HG03457 (cell line): ENCODE measurements around the gene BCL2L1.
A peak's percentile ranks its signal among the peaks of the same experiment; 100 is the strongest.

ENCODE experiments used
- ATAC-seq: cut with Tn5 transposase; IDR thresholded peaks from one replicate; pipeline ENCODE4 v1.9.1; 2021; ENCODE audit warnings: moderate number of reproducible peaks; ENCODE audit not compliant: unreplicated experiment

BCL2L1 gene

GRCh38 chr20:31710423-31711108, 12.1 kb downstream of the BCL2L1 start:
- ATAC-seq: no peak

GRCh38 chr20:31709939-31710338, 12.7 kb downstream of the BCL2L1 start:
- no peak for ATAC-seq

- ATAC-seq: no peak
These were observed 13.7 kb downstream of the BCL2L1 start for GRCh38 chr20:31708736-31709534.

- ATAC-seq: no peak
These were observed 14.5 kb downstream of the BCL2L1 start for GRCh38 chr20:31707994-31708735.

GRCh38 chr20:31707258-31707615, 15.4 kb downstream of the BCL2L1 start:
- no peak for ATAC-seq

GRCh38 chr20:31706607-31707257, 15.9 kb downstream of the BCL2L1 start:
- ATAC-seq: no peak

GRCh38 chr20:31705598-31706597, 16.8 kb downstream of the BCL2L1 start:
- peak; percentile 82 for ATAC-seq

GRCh38 chr20:31705191-31705590, 17.5 kb downstream of the BCL2L1 start:
- no peak for ATAC-seq

- no peak for ATAC-seq
These were observed 18.2 kb downstream of the BCL2L1 start for GRCh38 chr20:31704225-31705119.

GRCh38 chr20:31701591-31701990, 21.1 kb downstream of the BCL2L1 start:
- ATAC-seq: no peak

- no peak for ATAC-seq
These were observed 21.9 kb downstream of the BCL2L1 start for GRCh38 chr20:31700747-31701146.

- ATAC-seq: no peak
These were observed 22.6 kb downstream of the BCL2L1 start for GRCh38 chr20:31699801-31700728.

- ATAC-seq: peak; percentile 94
These were observed 23.6 kb downstream of the BCL2L1 start for GRCh38 chr20:31698803-31699718.

GRCh38 chr20:31698243-31698802, 24.3 kb downstream of the BCL2L1 start:
- no peak for ATAC-seq

- no peak for ATAC-seq
These were observed 26.5 kb downstream of the BCL2L1 start for GRCh38 chr20:31695849-31696804.
